ENCODE results near the gene ITPRIPL1.
"Not testable (repeated sequence)": the region's sequence is repeated elsewhere in the genome, so short reads cannot be mapped to it uniquely, and the experiment has no call there.

Gene ITPRIPL1, protein sequence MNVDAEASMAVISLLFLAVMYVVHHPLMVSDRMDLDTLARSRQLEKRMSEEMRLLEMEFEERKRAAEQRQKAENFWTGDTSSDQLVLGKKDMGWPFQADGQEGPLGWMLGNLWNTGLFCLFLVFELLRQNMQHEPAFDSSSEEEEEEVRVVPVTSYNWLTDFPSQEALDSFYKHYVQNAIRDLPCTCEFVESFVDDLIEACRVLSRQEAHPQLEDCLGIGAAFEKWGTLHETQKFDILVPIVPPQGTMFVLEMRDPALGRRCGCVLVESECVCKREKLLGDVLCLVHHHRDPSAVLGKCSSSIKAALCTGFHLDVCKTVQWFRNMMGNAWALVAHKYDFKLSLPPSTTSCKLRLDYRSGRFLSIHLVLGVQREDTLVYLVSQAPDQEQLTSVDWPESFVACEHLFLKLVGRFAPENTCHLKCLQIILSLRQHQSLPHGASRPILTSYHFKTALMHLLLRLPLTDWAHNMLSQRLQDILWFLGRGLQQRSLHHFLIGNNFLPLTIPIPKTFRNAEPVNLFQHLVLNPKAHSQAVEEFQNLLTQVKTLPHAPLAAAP

DNA sequence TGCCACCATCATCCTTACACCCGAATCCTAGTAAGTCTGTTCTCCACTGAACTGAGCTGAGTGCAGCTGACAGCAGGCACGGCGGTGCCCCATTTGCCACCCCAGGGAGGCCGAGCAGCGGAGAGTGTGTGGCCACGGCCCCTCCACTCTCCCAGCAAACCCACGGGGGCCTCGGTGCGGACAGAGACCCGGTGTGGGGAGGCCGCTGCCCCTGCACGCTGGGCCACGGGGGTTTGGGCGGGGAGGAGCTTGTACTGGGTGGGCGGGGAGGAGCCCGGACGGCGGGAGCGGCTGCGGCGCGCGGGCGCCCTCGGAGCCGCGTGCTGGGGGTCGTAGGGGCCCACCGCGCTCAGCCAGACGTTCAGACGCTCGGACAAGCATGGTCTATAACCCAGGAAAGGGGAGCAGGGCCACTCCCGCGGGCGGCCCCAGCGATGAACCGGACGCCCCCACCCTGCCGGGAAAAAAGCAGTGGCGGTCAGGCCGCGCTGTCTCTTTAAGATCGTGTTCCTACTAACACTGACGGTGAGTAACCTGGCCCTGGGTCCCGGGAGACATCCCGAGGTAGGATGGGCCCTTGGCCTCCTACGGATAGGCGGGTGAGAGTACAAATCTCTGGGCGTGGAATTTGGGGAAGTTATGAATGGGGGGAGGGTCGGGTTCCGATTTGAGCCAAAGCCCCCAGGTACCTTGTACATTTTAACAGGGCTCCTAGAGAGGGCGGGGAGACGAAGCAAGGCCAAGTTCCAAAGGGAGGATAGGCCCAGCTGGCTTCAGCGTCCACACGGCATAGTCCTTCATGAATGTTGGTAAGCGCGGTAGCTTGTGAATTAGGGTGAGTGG is at the start of gene ITPRIPL1:
TSS of gene ITPRIPL1 (plus strand) at position 277 of the 843 bp plus-strand sequence. CDS start at position 800, 523 bp downstream.
- no peak for TF ChIP-seq CTCF (conservative IDR thresholded peaks at IDR 0.05; ENCODE audit: low read length)
- no peak for DNase-seq (ENCODE audit: low read depth)
- H3K4me3 ChIP-seq (ENCODE audit: low read length), result peak within 1 kb of the TSS; percentile 52

- no peak overlapping the region for H3K4me3 ChIP-seq (ENCODE audit: low read length)
- no peak for DNase-seq (ENCODE audit: low read depth)
- no peak for TF ChIP-seq CTCF (conservative IDR thresholded peaks at IDR 0.05; ENCODE audit: low read length)
Measured at GRCh38 chr2:96276787-96277499, 48.2 kb upstream of the ITPRIPL1 start.

DNA sequence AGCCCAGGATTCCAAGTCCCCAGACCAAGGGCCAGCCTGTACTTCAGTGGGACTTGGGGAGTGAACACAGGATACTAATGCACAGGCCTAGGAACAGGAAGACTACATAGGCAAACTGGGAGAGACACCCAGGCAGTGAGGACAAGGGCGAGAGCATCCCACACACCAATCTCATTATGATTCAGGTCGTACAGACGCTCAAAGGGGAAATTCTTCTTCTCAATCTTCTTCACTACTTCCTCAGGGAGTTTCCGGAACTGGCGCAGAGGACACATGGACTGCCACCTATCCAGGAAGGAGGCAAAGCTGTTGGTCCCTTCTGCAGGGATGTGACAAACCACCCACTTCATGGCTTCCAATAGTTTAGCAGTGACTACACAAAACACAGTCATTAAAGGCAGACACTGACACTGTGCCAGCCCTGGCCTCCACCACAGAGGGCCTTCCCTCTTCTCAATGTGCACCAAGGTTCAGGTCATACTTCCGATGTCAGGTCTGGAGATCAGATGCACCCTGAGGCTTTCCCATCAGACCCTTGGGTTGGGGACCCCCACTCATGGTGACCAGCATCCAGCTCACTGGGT is 37.8 kb upstream of the ITPRIPL1 start:
- H3K4me3 ChIP-seq (ENCODE audit: low read length), result no peak overlapping the region
- no peak for TF ChIP-seq CTCF (conservative IDR thresholded peaks at IDR 0.05; ENCODE audit: low read length)
- no peak for DNase-seq (ENCODE audit: low read depth)

DNA sequence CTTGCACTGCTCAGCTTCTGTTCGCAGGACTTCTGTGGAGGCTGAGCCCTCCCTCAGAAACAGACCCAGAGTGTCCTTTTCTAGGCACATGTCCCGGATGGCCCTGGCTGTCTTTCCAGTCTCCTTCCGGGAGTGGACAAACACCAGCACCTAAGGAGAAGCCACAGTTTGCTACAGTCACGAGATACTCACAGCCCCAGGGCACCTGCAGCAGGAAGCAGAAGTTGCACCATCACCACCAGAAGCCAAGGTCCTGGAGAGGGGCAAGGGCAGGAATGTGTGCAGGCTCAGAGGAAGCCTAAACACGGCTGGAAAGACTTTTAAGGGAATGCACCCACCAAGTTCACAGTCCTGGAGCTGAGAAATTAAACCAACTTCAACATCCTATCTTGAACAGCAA is 33.4 kb upstream of the ITPRIPL1 start:
- no peak for DNase-seq (ENCODE audit: low read depth)
- H3K4me3 ChIP-seq (ENCODE audit: low read length), result no peak overlapping the region
- no peak for TF ChIP-seq CTCF (conservative IDR thresholded peaks at IDR 0.05; ENCODE audit: low read length)

DNA sequence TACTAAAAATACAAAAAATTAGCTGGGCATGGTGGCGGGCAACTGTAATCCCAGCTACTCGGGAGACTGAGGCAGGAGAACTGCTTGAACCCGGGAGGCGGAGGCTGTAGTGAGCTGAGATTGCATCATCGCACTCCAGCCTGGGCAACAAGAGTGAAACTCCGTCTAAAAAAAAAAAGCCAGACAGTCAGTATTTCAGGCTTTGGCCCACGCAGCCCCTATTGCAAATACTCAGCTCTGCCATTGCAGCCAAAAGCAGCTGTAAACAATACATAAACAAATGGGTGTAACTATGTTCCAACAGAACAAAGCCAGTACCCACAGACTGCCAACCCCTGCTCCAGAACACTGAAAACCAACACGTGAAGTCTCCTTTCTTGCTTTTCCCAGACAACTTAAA is 30.8 kb upstream of the ITPRIPL1 start:
- H3K4me3 ChIP-seq (ENCODE audit: low read length), result not testable (repeated sequence)
- DNase-seq (ENCODE audit: low read depth), result peak; percentile 8

DNA sequence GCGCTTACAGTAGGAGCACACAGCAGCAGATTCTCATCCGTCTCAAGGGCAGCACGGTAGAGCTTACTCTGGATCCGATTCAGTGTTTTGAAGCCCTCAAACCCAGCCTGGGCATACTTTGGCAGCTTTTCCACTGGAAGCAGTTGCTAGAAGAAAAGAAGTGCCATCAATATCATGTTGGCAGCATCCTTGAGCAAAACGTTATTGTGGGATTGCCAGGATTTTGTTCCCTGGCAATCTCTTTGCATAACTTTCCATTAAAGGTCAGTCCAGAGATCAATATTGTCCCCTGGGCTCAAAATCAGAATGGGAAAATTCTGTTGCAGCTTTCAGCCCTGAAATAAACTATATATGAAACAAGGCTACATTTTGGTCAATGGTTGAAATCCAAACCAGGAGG is 28.2 kb upstream of the ITPRIPL1 start:
- TF ChIP-seq CTCF (conservative IDR thresholded peaks at IDR 0.05; ENCODE audit: low read length), result no peak
- no peak overlapping the region for H3K4me3 ChIP-seq (ENCODE audit: low read length)
- no peak for DNase-seq (ENCODE audit: low read depth)

DNA sequence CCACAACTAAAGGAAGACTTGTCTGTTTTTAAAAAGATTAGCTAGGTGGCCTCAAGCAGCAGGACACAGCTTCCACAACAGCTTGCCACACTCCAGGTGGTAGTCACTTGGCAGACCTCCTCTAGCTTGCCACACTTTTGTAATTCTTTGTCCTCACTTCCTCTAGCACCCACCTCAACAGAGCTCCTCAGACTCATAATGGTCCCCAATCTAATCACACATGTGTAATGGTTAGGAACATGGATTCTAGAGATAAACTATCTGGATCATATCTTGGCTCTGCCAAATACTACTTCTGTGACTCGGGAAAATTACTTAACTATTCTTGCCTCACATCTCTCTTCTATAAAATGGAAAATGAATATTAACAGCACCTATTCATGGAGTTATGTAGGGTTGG is 23.3 kb upstream of the ITPRIPL1 start:
- no peak overlapping the region for H3K4me3 ChIP-seq (ENCODE audit: low read length)
- TF ChIP-seq CTCF (conservative IDR thresholded peaks at IDR 0.05; ENCODE audit: low read length), result no peak
- no peak for DNase-seq (ENCODE audit: low read depth)
